Body of pancreas (tissue), 4 donors: ENCODE measurements around the gene CHN1. TPM values are rescaled to one million over a fixed set of nuclear protein-coding genes. Genes with fewer than 3 reads are reported as not detected.

Source experiments
- ATAC-seq: fragments of 150-250 bp; one replicate; pipeline ENCODE4 v1.9.1; 2016
- DNase-seq, 4 donors: peaks; one replicate each; pipeline ENCODE4 v3.0.0-alpha.2; 2019
- H3K27ac ChIP-seq, 4 donors: fragments of 200-600 bp; sonication (generic); 1 replicate in 3 of 4; 2 replicates in 1 of 4; pipeline versions ENCODE4 v1.5.1 to v1.6.1; 2016 to 2019; ENCODE audit warnings: mild to moderate bottlenecking in 1 of 4, mixed read lengths in 1 of 4, moderate library complexity in 1 of 4
- H3K27me3 ChIP-seq, 2 donors: fragments of 200-600 bp; sonication (generic); one replicate each; pipeline ENCODE4 v1.6.0; 2016; ENCODE audit warnings: mild to moderate bottlenecking in 1 of 2
- H3K36me3 ChIP-seq, 2 donors: fragments of 200-600 bp; sonication (generic); replicated peaks in 1 of 2; 2 replicates each; pipeline ENCODE4 v1.5.1; 2016; ENCODE audit warnings: low read depth in 2 of 2; ENCODE audit not compliant: insufficient read depth in 1 of 2
- H3K4me1 ChIP-seq: fragments of 200-600 bp; sonication (generic); one replicate; pipeline ENCODE4 v1.6.0; 2016
- H3K4me3 ChIP-seq, 2 donors: fragments of 200-600 bp; sonication (generic); 1 replicate in 1 of 2; 2 replicates in 1 of 2; pipeline ENCODE4 v1.5.1; 2016 to 2019
- H3K9me3 ChIP-seq, 3 donors: fragments of 200-600 bp; sonication (generic); 1 replicate in 2 of 3; 2 replicates in 1 of 3; pipeline ENCODE4 v1.5.1; 2016
- POLR2A ChIP-seq, 3 donors: fragments of 450-650 bp; IDR thresholded peaks; one replicate each; pipeline ENCODE4 v1.6.1; 2016; ENCODE audit warnings: antibody characterized with exemption in 3 of 3, mild to moderate bottlenecking in 2 of 3
- WGBS, 2 donors: methylation state at CpG; one replicate each; pipeline ENCODE4 v1.1.5; 2017; 5-methylcytosine and 5-hydroxymethylcytosine counted together
- intact Hi-C: fragments of 100-400 bp; cut with DNase I; formaldehyde crosslinking; loops from one replicate; pipeline ENCODE4 v1.15.1; 2023
- small RNA-seq: library from RNA; depleted of rRNA; stranded (forward); fragments of <200 nt; gene quantifications from one replicate; pipeline ENCODE3, GENCODE V24; 2016
- total RNA-seq, 2 donors: library from RNA; depleted of rRNA; stranded (reverse); fragments of >200 nt; gene quantifications; one replicate each; pipeline ENCODE4 v1.1.0, GENCODE V29; 2016
- TF ChIP-seq, protein P1 (sequence below), 7 experiments: fragments of 450-650 bp in 4 of 7; fragments of 200-600 bp in 3 of 7; sonication (generic) in 3 of 7; IDR thresholded peaks; one replicate each; pipeline ENCODE4 v1.5.1; 2016 to 2019; ENCODE audit warnings: antibody characterized with exemption in 7 of 7

Gene CHN1
- total RNA-seq, 2 donors from 2014 or later = 2.9 to 11.9 TPM

GRCh38 chr2:174752403-174753037, 252.7 kb downstream of the CHN1 start:
- TF ChIP-seq, protein P1, sequence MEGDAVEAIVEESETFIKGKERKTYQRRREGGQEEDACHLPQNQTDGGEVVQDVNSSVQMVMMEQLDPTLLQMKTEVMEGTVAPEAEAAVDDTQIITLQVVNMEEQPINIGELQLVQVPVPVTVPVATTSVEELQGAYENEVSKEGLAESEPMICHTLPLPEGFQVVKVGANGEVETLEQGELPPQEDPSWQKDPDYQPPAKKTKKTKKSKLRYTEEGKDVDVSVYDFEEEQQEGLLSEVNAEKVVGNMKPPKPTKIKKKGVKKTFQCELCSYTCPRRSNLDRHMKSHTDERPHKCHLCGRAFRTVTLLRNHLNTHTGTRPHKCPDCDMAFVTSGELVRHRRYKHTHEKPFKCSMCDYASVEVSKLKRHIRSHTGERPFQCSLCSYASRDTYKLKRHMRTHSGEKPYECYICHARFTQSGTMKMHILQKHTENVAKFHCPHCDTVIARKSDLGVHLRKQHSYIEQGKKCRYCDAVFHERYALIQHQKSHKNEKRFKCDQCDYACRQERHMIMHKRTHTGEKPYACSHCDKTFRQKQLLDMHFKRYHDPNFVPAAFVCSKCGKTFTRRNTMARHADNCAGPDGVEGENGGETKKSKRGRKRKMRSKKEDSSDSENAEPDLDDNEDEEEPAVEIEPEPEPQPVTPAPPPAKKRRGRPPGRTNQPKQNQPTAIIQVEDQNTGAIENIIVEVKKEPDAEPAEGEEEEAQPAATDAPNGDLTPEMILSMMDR (IDR thresholded peaks at IDR 0.05) = no peak
- no peak for TF ChIP-seq POLR2A (IDR thresholded peaks at IDR 0.05)
- Histone ChIP-seq H3K4me1 (no peaks in the 10 kb centered on the region), H3K27me3 (no peaks in the 10 kb centered on the region), H3K27ac (no peak overlapping the region), H3K9me3 (no peaks in the 10 kb centered on the region), H3K36me3 (no peaks in the 10 kb centered on the region), H3K4me3 (no peak overlapping the region)
- ATAC-seq = no peak
- no peak for DNase-seq
- 66 to 68% methylated on average over 4 of the region's 4 CpGs for WGBS, 2 donors
- intact Hi-C loops = no loop called here

GRCh38 chr2:174750923-174751441, 254.2 kb downstream of the CHN1 start:
- H3K4me3 ChIP-seq = no peak overlapping the region
- H3K27ac ChIP-seq = no peak overlapping the region
- no peaks in the 10 kb centered on the region for H3K9me3 ChIP-seq
- H3K36me3 ChIP-seq = no peaks in the 10 kb centered on the region
- H3K4me1 ChIP-seq = no peaks in the 10 kb centered on the region
- intact Hi-C loops = no loop called here
- H3K27me3 ChIP-seq = no peaks in the 10 kb centered on the region
- WGBS, 2 donors = 74 to 76% methylated on average over 5 of the region's 5 CpGs
- no peak for ATAC-seq
- DNase-seq = no peak
- TF ChIP-seq, protein P1 (IDR thresholded peaks at IDR 0.05) = no peak
- TF ChIP-seq POLR2A (IDR thresholded peaks at IDR 0.05) = no peak

- WGBS, 2 donors = 66 to 70% methylated on average over 8 of the region's 8 CpGs
- Histone ChIP-seq H3K4me1 (no peaks in the 10 kb centered on the region), H3K27me3 (no peaks in the 10 kb centered on the region), H3K36me3 (no peaks in the 10 kb centered on the region), H3K9me3 (no peaks in the 10 kb centered on the region), H3K27ac (no peak overlapping the region), H3K4me3 (no peak overlapping the region)
- TF ChIP-seq, protein P1 (IDR thresholded peaks at IDR 0.05) = no peak
- TF ChIP-seq POLR2A (IDR thresholded peaks at IDR 0.05) = no peak
- DNase-seq (no peak), ATAC-seq (no peak)
- intact Hi-C loops = no loop called here
These were observed 255.4 kb downstream of the CHN1 start for GRCh38 chr2:174749793-174750192.

DNA sequence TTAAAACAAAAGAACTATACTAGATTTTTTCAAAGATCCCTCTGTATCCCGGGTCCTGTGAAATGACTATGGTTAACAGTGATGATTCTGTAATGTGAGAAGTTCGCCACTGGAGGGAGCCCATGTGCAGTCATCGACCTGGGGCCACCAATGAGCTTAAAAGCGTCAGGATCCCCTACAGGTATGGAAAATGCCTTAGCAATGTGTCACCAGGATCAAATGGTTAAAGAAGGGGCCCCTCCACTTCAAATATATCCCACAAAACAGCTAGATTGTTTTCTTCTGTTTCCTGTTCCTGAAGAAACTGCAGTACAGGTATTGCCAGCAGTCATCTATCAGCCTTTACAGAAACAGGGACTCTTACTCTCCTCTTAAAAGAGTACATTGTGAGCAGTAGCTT, 256.2 kb downstream of the CHN1 start:
- intact Hi-C loops = no loop called here
- Histone ChIP-seq H3K4me1 (no peaks in the 10 kb centered on the region), H3K4me3 (no peak overlapping the region), H3K27ac (no peak overlapping the region), H3K27me3 (no peaks in the 10 kb centered on the region), H3K36me3 (no peaks in the 10 kb centered on the region), H3K9me3 (no peaks in the 10 kb centered on the region)
- DNase-seq = peak; percentile 58 to 65 (median 62)
- 0% methylated on average over 4 of the region's 4 CpGs for WGBS, 2 donors
- ATAC-seq = peak; percentile 80
- TF ChIP-seq, protein P1 (IDR thresholded peaks at IDR 0.05) = peak; percentile 36 to 74 (median 60)
- TF ChIP-seq POLR2A (IDR thresholded peaks at IDR 0.05) = no peak

Small RNAs within 50 kb of the gene (small RNA-seq; reads per million reads assigned to genes)
- gene RNU6-1290P (not detected), gene RNU6-763P (not detected)

Other genes with a start within 250 kb of the CHN1 start
- not detected for gene CHRNA1, start 240.9 kb downstream of the CHN1 start, total RNA-seq
- gene ATF2, start 162.8 kb upstream of the CHN1 start, total RNA-seq = 10 to 100 TPM; 24.6 to 48.1 TPM
- gene ATP5MC3, start 176.3 kb upstream of the CHN1 start, total RNA-seq = 10 to 100 TPM; 43.3 to 51.1 TPM